HepG2 (cell line): ENCODE data around the gene FAM118B.

Source experiments
- CREB1 ChIP-seq, 2 experiments: fragments of 450-650 bp in 1 of 2; IDR thresholded peaks; 2 replicates each; pipeline ENCODE4 v1.6.1; 2016 to 2017; ENCODE audit warnings: control low read depth in 1 of 2, mild to moderate bottlenecking in 1 of 2, missing compliant biosample characterization in 1 of 2, missing genetic modification characterization in 1 of 2
- CTCF ChIP-seq: sonication (generic); formaldehyde crosslinking; IDR thresholded peaks from 2 replicates; pipeline ENCODE4 v1.5.0; 2020; ENCODE audit warnings: mild to moderate bottlenecking, missing genetic modification reagents, moderate library complexity
- EP300 ChIP-seq, 3 experiments: sonication (generic) in 1 of 3; formaldehyde crosslinking in 1 of 3; IDR thresholded peaks; 2 replicates each; pipeline versions ENCODE4 v1.5.1 to v1.6.1; 2011 to 2020; ENCODE audit warnings: low read depth in 2 of 3, low read length in 2 of 3, borderline replicate concordance in 1 of 3, improper control_type of control experiment in 1 of 3, mild to moderate bottlenecking in 1 of 3, missing genetic modification reagents in 1 of 3, moderate library complexity in 1 of 3
- EZH2 ChIP-seq: conservative IDR thresholded peaks from 2 replicates; pipeline ENCODE4 v1.6.1; 2012; ENCODE audit warnings: mild to moderate bottlenecking, low read depth, low read length, moderate library complexity
- FOXP1 ChIP-seq, 2 experiments: fragments of 450-650 bp in 1 of 2; IDR thresholded peaks; 2 replicates each; pipeline ENCODE4 v1.6.1; 2017 to 2018; ENCODE audit warnings: antibody characterized with exemption in 1 of 2
- HNRNPLL ChIP-seq: fragments of 200-400 bp; formaldehyde crosslinking; IDR thresholded peaks from 2 replicates; pipeline ENCODE4 v1.6.1; 2017; ENCODE audit warnings: mild to moderate bottlenecking, low read depth, low read length; ENCODE audit not compliant: poor library complexity, severe bottlenecking
- KLF6 ChIP-seq: IDR thresholded peaks from 2 replicates; pipeline ENCODE4 v1.8.0; 2016; ENCODE audit warnings: missing biosample characterization, missing genetic modification reagents
- NCOR1 ChIP-seq: fragments of 200-600 bp; sonication (generic); IDR thresholded peaks from 2 replicates; pipeline ENCODE4 v1.7.0; 2017; ENCODE audit warnings: antibody characterized with exemption, low read length, borderline replicate concordance
- PRPF4 ChIP-seq: fragments of 200-400 bp; formaldehyde crosslinking; IDR thresholded peaks from 2 replicates; pipeline ENCODE4 v1.6.1; 2016; ENCODE audit warnings: low read length, low read depth; ENCODE audit not compliant: poor library complexity, severe bottlenecking
- RFX5 ChIP-seq: IDR thresholded peaks from 2 replicates; pipeline ENCODE4 v1.6.1; 2011; ENCODE audit warnings: low read depth, low read length, improper control_type of control experiment
- ZNF468 ChIP-seq: sonication (generic); formaldehyde crosslinking; IDR thresholded peaks from 2 replicates; pipeline ENCODE4 v1.8.0; 2022; ENCODE audit warnings: mild to moderate bottlenecking, moderate library complexity, missing genetic modification reagents
- ZNF790 ChIP-seq: sonication (generic); formaldehyde crosslinking; IDR thresholded peaks from 2 replicates; pipeline ENCODE4 v1.8.0; 2022; ENCODE audit warnings: missing genetic modification reagents, mild to moderate bottlenecking, borderline replicate concordance

GRCh38 chr11:126254819-126255218 lies 43.2 kb downstream of the FAM118B start:
- TF ChIP-seq RFX5 (no peak), EZH2 (no peak), PRPF4 (no peak), FOXP1 (IDR thresholded peaks at IDR 0.05) (no peak), FOXP1 (CRISPR knock-in tag; IDR thresholded peaks at IDR 0.05) (no peak), CTCF (CRISPR knock-in tag) (no peak), ZNF468 (no peak), NCOR1 (no peak), KLF6 (no peak), ZNF790 (CRISPR knock-in tag) (no peak), EP300 (IDR thresholded peaks at IDR 0.05; ENCODE audit: low read depth in 2 of 2, low read length in 2 of 2) (no peak), EP300 (CRISPR knock-in tag; IDR thresholded peaks at IDR 0.05; ENCODE audit: borderline replicate concordance) (no peak), HNRNPLL (no peak), CREB1 (IDR thresholded peaks at IDR 0.05) (no peak), CREB1 (CRISPR knock-in tag; IDR thresholded peaks at IDR 0.05) (no peak)
